ENCODE measurements around the gene ILDR1. TPM values are rescaled to one million over a fixed set of nuclear protein-coding genes. Genes with fewer than 3 reads are reported as not detected.
"Not testable (repeated sequence)": the region's sequence is repeated elsewhere in the genome, so short reads cannot be mapped to it uniquely, and the experiment has no call there.

The ILDR1 gene
- total and polyA plus RNA-seq, 4 donors, result 0.28 TPM; not detected in 3

GRCh38 chr3:121956363-121956762 lies 65.7 kb downstream of the ILDR1 start:
- no peaks in the 10 kb centered on the region for H3K9me3 ChIP-seq (ENCODE audit: control insufficient read depth, low read length)
- ATAC-seq (ENCODE audit: low FRiP score), result no peak
- H3K27ac ChIP-seq (ENCODE audit: low read depth in 1 of 2, low read length in 2 of 2), result no peak overlapping the region
- no peaks in the 10 kb centered on the region for H3K36me3 ChIP-seq (ENCODE audit: control insufficient read depth in 1 of 2, insufficient read depth in 2 of 2, low read length in 1 of 2)
- H3K4me1 ChIP-seq (ENCODE audit: control insufficient read depth in 1 of 2, insufficient read depth in 2 of 2, low read length in 2 of 2), result no peaks in the 10 kb centered on the region
- WGBS, 2 donors, result 67 to 71% methylated on average over 3 of the region's 3 CpGs
- no peaks in the 10 kb centered on the region for H3K27me3 ChIP-seq (ENCODE audit: control insufficient read depth in 1 of 2, insufficient read depth in 2 of 2, low read length in 1 of 2)
- intact Hi-C loops (cut with DNase I), result no loop called here
- no peak overlapping the region for H3K4me3 ChIP-seq (ENCODE audit: low read length in 2 of 2)
- no peak for DNase-seq

- no peak for ATAC-seq (ENCODE audit: low FRiP score)
- H3K4me3 ChIP-seq (ENCODE audit: low read length in 2 of 2), result no peak overlapping the region
Observed at GRCh38 chr3:121951291-121951919, 70.6 kb downstream of the ILDR1 start.

GRCh38 chr3:121948641-121949040 lies 73.4 kb downstream of the ILDR1 start:
- DNase-seq (no peak), ATAC-seq (ENCODE audit: low FRiP score) (no peak)
- H3K27ac ChIP-seq (ENCODE audit: low read depth in 1 of 2, low read length in 2 of 2), result no peak overlapping the region
- H3K9me3 ChIP-seq (ENCODE audit: control insufficient read depth, low read length), result no peaks in the 10 kb centered on the region
- no peak overlapping the region for H3K4me3 ChIP-seq (ENCODE audit: low read length in 2 of 2)
- H3K27me3 ChIP-seq (ENCODE audit: control insufficient read depth in 1 of 2, insufficient read depth in 2 of 2, low read length in 1 of 2), result no peaks in the 10 kb centered on the region
- no peaks in the 10 kb centered on the region for H3K4me1 ChIP-seq (ENCODE audit: control insufficient read depth in 1 of 2, insufficient read depth in 2 of 2, low read length in 2 of 2)
- H3K36me3 ChIP-seq (ENCODE audit: control insufficient read depth in 1 of 2, insufficient read depth in 2 of 2, low read length in 1 of 2), result no peaks in the 10 kb centered on the region
- intact Hi-C loops (cut with DNase I), result no loop called here
- 86 to 87% methylated on average over 1 of the region's 1 CpG for WGBS, 2 donors

More at GRCh38 chr3:121951291-121951919, 70.6 kb downstream of the ILDR1 start:
- WGBS, 2 donors, result 16 to 38% methylated on average over 1 of the region's 1 CpG
- H3K36me3 ChIP-seq (ENCODE audit: control insufficient read depth in 1 of 2, insufficient read depth in 2 of 2, low read length in 1 of 2), result no peaks in the 10 kb centered on the region
- intact Hi-C loops (cut with DNase I), result no loop called here
- H3K4me1 ChIP-seq (ENCODE audit: control insufficient read depth in 1 of 2, insufficient read depth in 2 of 2, low read length in 2 of 2), result no peaks in the 10 kb centered on the region
- H3K9me3 ChIP-seq (ENCODE audit: control insufficient read depth, low read length), result no peaks in the 10 kb centered on the region
- no peaks in the 10 kb centered on the region for H3K27me3 ChIP-seq (ENCODE audit: control insufficient read depth in 1 of 2, insufficient read depth in 2 of 2, low read length in 1 of 2)
- no peak for DNase-seq
- H3K27ac ChIP-seq (ENCODE audit: low read depth in 1 of 2, low read length in 2 of 2), result no peak overlapping the region

- no peak for ATAC-seq (ENCODE audit: low FRiP score)
- Histone ChIP-seq H3K9me3 (ENCODE audit: control insufficient read depth, low read length) (no peaks in the 10 kb centered on the region), H3K4me1 (ENCODE audit: control insufficient read depth in 1 of 2, insufficient read depth in 2 of 2, low read length in 2 of 2) (no peaks in the 10 kb centered on the region), H3K4me3 (ENCODE audit: low read length in 2 of 2) (no peak overlapping the region), H3K27me3 (ENCODE audit: control insufficient read depth in 1 of 2, insufficient read depth in 2 of 2, low read length in 1 of 2) (no peaks in the 10 kb centered on the region), H3K27ac (ENCODE audit: low read depth in 1 of 2, low read length in 2 of 2) (no peak overlapping the region), H3K36me3 (ENCODE audit: control insufficient read depth in 1 of 2, insufficient read depth in 2 of 2, low read length in 1 of 2) (no peaks in the 10 kb centered on the region)
- intact Hi-C loops (cut with DNase I), result no loop called here
- DNase-seq, result no peak
Observed at GRCh38 chr3:121943431-121943830, 78.6 kb downstream of the ILDR1 start.

- no peaks in the 10 kb centered on the region for H3K4me1 ChIP-seq (ENCODE audit: control insufficient read depth in 1 of 2, insufficient read depth in 2 of 2, low read length in 2 of 2)
- no peak overlapping the region for H3K4me3 ChIP-seq (ENCODE audit: low read length in 2 of 2)
- H3K27me3 ChIP-seq (ENCODE audit: control insufficient read depth in 1 of 2, insufficient read depth in 2 of 2, low read length in 1 of 2), result no peaks in the 10 kb centered on the region
- ATAC-seq (ENCODE audit: low FRiP score) (no peak), DNase-seq (no peak)
- no peaks in the 10 kb centered on the region for H3K36me3 ChIP-seq (ENCODE audit: control insufficient read depth in 1 of 2, insufficient read depth in 2 of 2, low read length in 1 of 2)
- intact Hi-C loops (cut with DNase I), result no loop called here
- WGBS, 2 donors, result 59 to 61% methylated on average over 4 of the region's 4 CpGs
- H3K9me3 ChIP-seq (ENCODE audit: control insufficient read depth, low read length), result no peaks in the 10 kb centered on the region
- no peak overlapping the region for H3K27ac ChIP-seq (ENCODE audit: low read depth in 1 of 2, low read length in 2 of 2)
Observed at GRCh38 chr3:121942116-121942786, 79.8 kb downstream of the ILDR1 start.

GRCh38 chr3:121941592-121941991 lies 80.5 kb downstream of the ILDR1 start:
- intact Hi-C loops (cut with DNase I), result no loop called here
- 83 to 90% methylated on average over 1 of the region's 1 CpG for WGBS, 2 donors
- no peaks in the 10 kb centered on the region for H3K9me3 ChIP-seq (ENCODE audit: control insufficient read depth, low read length)
- no peaks in the 10 kb centered on the region for H3K27me3 ChIP-seq (ENCODE audit: control insufficient read depth in 1 of 2, insufficient read depth in 2 of 2, low read length in 1 of 2)
- no peak overlapping the region for H3K4me3 ChIP-seq (ENCODE audit: low read length in 2 of 2)
- DNase-seq, result no peak
- no peak overlapping the region for H3K27ac ChIP-seq (ENCODE audit: low read depth in 1 of 2, low read length in 2 of 2)
- ATAC-seq (ENCODE audit: low FRiP score), result no peak
- H3K36me3 ChIP-seq (ENCODE audit: control insufficient read depth in 1 of 2, insufficient read depth in 2 of 2, low read length in 1 of 2), result no peaks in the 10 kb centered on the region
- H3K4me1 ChIP-seq (ENCODE audit: control insufficient read depth in 1 of 2, insufficient read depth in 2 of 2, low read length in 2 of 2), result no peaks in the 10 kb centered on the region

- H3K4me3 ChIP-seq (ENCODE audit: low read length in 2 of 2); H3K27me3 ChIP-seq (ENCODE audit: control insufficient read depth in 1 of 2, insufficient read depth in 2 of 2, low read length in 1 of 2); H3K9me3 ChIP-seq (ENCODE audit: control insufficient read depth, low read length); H3K27ac ChIP-seq (ENCODE audit: low read depth in 1 of 2, low read length in 2 of 2); H3K4me1 ChIP-seq (ENCODE audit: control insufficient read depth in 1 of 2, insufficient read depth in 2 of 2, low read length in 2 of 2); DNase-seq; intact Hi-C loops (cut with DNase I); H3K36me3 ChIP-seq (ENCODE audit: control insufficient read depth in 1 of 2, insufficient read depth in 2 of 2, low read length in 1 of 2); ATAC-seq (ENCODE audit: low FRiP score): not testable (repeated sequence)
- 83 to 88% methylated on average over 27 to 29 of the region's 29 CpGs for WGBS, 2 donors
Observed at GRCh38 chr3:121938141-121938855, 83.7 kb downstream of the ILDR1 start.

All from aorta (tissue), 5 donors.